Measurements from ENCODE around the gene GARIN5A.

The GARIN5A gene

DNA sequence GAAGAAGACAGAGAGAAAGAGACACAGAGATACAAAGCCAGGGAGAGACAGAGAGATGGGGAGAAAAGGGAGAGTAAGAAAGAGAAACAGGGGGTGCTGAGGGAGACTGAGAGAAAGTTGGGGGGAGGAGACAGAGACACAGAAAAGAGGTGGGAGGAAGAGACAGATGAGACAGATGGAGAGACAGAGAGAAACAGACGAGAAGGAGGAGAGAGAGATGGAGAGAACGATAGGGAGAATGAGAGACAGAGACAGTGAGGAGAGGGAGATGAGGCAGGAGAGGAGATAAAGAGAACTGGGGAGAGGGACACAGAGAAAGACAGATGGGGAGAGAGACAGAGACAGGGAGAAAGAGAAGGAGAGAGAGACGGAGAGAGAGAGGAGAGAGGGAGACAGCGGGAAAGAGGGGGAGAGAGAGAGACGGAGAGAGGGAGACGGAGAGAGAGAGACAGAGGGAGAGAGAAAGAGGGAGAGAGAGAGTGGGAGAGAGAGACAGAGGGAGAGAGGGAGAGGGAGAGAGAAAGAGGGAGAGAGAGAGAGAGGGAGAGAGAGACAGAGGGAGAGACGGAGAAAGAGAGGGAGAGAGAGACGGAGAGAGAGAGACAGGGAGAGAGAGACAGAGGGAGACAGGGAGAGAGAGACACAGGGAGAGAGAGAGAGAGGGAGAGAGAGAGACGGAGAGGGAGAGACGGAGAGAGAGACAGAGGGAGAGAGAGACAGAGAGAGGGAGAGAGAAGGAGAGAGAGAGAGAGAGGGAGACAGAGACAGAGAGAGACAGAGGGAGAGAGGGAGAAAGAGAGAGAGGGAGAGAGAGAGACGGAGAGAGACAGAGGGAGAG, 21.8 kb upstream of the GARIN5A start:
- H3K9me3 Mint-ChIP-seq, result no peaks in the 10 kb centered on the region
- no peaks in the 10 kb centered on the region for H3K4me1 Mint-ChIP-seq
- ATAC-seq (no peak), DNase-seq (ENCODE audit: low spot score in 2 of 2) (no peak)
- no peak overlapping the region for H3K4me3 Mint-ChIP-seq
- peaks cover 5% of the 10 kb centered on the region for H3K36me3 Mint-ChIP-seq
- H3K27ac Mint-ChIP-seq, result no peak overlapping the region

DNA sequence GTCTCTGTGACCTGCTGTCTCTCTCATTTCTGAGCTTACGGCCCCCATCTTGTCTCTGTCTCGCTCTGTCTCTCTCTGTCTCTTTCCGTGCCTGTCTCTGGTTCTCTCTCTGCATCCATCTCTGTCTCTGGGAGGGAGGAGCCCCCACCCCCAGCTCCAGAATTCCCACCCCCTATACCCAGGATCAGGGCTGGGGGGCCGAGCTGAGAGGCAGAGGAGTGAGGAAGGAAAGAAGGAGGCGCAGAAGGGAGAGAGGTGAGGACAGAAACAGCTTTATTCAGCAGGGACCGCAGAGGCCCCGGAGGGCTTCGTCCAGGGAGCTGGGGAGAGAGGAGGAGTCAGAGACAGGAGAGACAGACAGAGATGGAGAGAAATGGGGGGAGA, 20.4 kb upstream of the GARIN5A start:
- H3K36me3 Mint-ChIP-seq, result peaks cover 10% of the 10 kb centered on the region
- H3K4me1 Mint-ChIP-seq, result peaks cover 6% of the 10 kb centered on the region
- DNase-seq (ENCODE audit: low spot score in 2 of 2) (no peak), ATAC-seq (no peak)
- H3K4me3 Mint-ChIP-seq, result no peak overlapping the region
- no peaks in the 10 kb centered on the region for H3K9me3 Mint-ChIP-seq
- no peak overlapping the region for H3K27ac Mint-ChIP-seq

GRCh38 chr19:50496189-50497021, 19.8 kb upstream of the GARIN5A start:
- H3K36me3 Mint-ChIP-seq, result peaks cover 13% of the 10 kb centered on the region
- no peak overlapping the region for H3K27ac Mint-ChIP-seq
- no peak overlapping the region for H3K4me3 Mint-ChIP-seq
- peaks cover 12% of the 10 kb centered on the region for H3K4me1 Mint-ChIP-seq
- no peaks in the 10 kb centered on the region for H3K9me3 Mint-ChIP-seq
- ATAC-seq (peak; percentile 18), DNase-seq (ENCODE audit: low spot score in 2 of 2) (no peak)

DNA sequence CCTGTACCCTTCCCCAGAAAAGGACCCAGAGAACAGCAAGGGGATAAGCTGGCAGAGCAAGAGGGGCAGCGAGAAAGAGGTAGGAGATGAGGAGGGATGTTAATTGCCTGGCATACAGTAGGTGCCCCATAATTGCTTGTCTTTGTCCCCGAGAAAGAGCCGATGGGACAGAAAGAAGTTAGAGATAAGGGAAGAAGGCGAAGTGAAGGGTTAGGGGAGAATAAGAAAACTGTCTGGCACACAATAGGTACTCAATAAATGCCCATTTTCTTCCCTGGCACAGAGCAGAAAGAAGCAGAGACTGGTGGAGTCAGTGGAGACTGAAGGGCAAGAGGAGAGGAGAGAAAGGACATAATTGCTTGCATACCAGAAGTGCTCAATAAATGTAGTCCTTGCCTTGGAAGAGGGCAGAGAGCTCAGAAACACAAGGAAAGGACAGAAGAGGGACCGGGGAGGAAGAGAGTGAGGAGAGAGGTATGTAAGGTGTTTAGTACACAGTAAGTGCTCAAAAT, 18.4 kb upstream of the GARIN5A start:
- Mint-ChIP-seq H3K4me3 (no peak overlapping the region), H3K27ac (peak overlapping the region; percentile 90), H3K4me1 (peaks cover 21% of the 10 kb centered on the region), H3K9me3 (no peaks in the 10 kb centered on the region), H3K36me3 (peaks cover 22% of the 10 kb centered on the region)
- ATAC-seq (no peak), DNase-seq (ENCODE audit: low spot score in 2 of 2) (no peak)

GRCh38 chr19:50494186-50495019, 17.8 kb upstream of the GARIN5A start:
- peaks cover 25% of the 10 kb centered on the region for H3K4me1 Mint-ChIP-seq
- peaks cover 27% of the 10 kb centered on the region for H3K36me3 Mint-ChIP-seq
- DNase-seq (ENCODE audit: low spot score in 2 of 2), result no peak
- ATAC-seq, result no peak
- H3K27ac Mint-ChIP-seq, result peak overlapping the region; percentile 90
- no peak overlapping the region for H3K4me3 Mint-ChIP-seq
- no peaks in the 10 kb centered on the region for H3K9me3 Mint-ChIP-seq

GRCh38 chr19:50493171-50493570, 16.5 kb upstream of the GARIN5A start:
- DNase-seq (ENCODE audit: low spot score in 2 of 2) (no peak), ATAC-seq (no peak)
- Mint-ChIP-seq H3K27ac (peak overlapping the region; percentile 11), H3K9me3 (no peaks in the 10 kb centered on the region), H3K36me3 (peaks cover 36% of the 10 kb centered on the region), H3K4me1 (peaks cover 37% of the 10 kb centered on the region), H3K4me3 (no peak overlapping the region)

- Mint-ChIP-seq H3K4me1 (peaks cover 42% of the 10 kb centered on the region), H3K4me3 (peak overlapping the region; percentile 55), H3K27ac (peak overlapping the region; percentile 80), H3K9me3 (no peaks in the 10 kb centered on the region), H3K36me3 (peaks cover 36% of the 10 kb centered on the region)
- no peak for DNase-seq (ENCODE audit: low spot score in 2 of 2)
- peak; percentile 87 for ATAC-seq
These were observed 15.8 kb upstream of the GARIN5A start for GRCh38 chr19:50492303-50493052.

GRCh38 chr19:50490991-50491472, 14.4 kb upstream of the GARIN5A start:
- H3K4me1 Mint-ChIP-seq, result peaks cover 49% of the 10 kb centered on the region

DNA sequence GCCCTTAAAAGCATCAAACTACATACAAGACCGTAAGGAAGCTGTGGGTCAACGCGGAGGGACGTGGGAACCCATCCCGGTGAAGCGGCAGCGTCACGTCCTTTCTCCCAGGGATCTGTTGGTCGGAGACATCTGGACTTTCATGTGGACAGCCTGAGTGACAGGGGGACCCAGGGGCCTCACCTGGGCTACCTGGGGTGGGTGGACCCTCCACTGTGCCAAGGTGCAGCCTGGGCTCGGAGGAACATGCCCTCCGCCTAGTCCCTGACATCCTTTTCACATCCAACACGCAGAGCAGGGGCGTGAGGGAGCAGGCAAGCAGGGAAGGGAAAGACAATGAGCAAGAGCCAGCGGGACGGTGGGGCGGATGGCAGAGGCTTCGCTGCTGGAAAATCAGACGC, 13.8 kb upstream of the GARIN5A start:
- no peak overlapping the region for H3K27ac Mint-ChIP-seq
- ATAC-seq (no peak), DNase-seq (ENCODE audit: low spot score in 2 of 2) (no peak)
- H3K4me1 Mint-ChIP-seq, result peaks cover 53% of the 10 kb centered on the region
- no peaks in the 10 kb centered on the region for H3K9me3 Mint-ChIP-seq
- H3K36me3 Mint-ChIP-seq, result peaks cover 39% of the 10 kb centered on the region
- no peak overlapping the region for H3K4me3 Mint-ChIP-seq

More at GRCh38 chr19:50490991-50491472, 14.4 kb upstream of the GARIN5A start:
- Mint-ChIP-seq H3K4me3 (no peak overlapping the region), H3K27ac (peak overlapping the region; percentile 80), H3K36me3 (peaks cover 36% of the 10 kb centered on the region), H3K9me3 (no peaks in the 10 kb centered on the region)
- ATAC-seq (no peak), DNase-seq (ENCODE audit: low spot score in 2 of 2) (no peak)

DNA sequence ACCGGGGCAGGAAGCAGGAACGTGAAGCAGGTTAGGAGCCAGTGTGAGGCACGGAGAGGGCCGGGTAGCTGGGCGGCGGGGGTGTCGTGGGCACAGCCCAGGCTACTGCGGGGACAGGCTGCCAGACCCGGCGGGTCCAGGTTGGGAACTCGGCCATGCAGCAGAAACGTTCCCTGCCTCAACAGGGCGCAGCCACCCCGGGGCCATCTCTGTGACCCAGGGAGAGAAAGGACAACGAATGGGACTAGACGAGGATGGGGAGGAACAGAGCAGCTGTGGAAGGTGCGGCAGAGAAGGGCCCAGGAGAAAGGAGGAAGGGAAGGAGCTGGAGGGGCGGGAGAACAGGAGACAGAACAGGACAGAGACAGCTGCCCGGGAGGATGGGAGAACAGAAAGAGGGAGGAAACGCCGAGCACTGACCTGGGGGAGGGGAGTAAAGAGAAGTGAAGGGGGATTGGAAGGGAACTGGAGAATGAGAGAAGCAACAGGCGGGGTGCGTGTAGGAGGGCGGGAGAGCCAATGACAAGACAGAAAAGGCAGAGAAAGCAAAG, 12.9 kb upstream of the GARIN5A start:
- ATAC-seq (no peak), DNase-seq (ENCODE audit: low spot score in 2 of 2) (no peak)
- Mint-ChIP-seq H3K27ac (peak overlapping the region; percentile 57), H3K9me3 (no peaks in the 10 kb centered on the region), H3K36me3 (peaks cover 48% of the 10 kb centered on the region), H3K4me1 (peaks cover 57% of the 10 kb centered on the region), H3K4me3 (no peak overlapping the region)

GRCh38 chr19:50488389-50489194, 11.9 kb upstream of the GARIN5A start:
- H3K36me3 Mint-ChIP-seq, result peaks cover 52% of the 10 kb centered on the region
- no peak overlapping the region for H3K4me3 Mint-ChIP-seq
- H3K4me1 Mint-ChIP-seq, result peaks cover 57% of the 10 kb centered on the region
- no peaks in the 10 kb centered on the region for H3K9me3 Mint-ChIP-seq
- no peak for DNase-seq (ENCODE audit: low spot score in 2 of 2)
- peak overlapping the region; percentile 57 for H3K27ac Mint-ChIP-seq
- no peak for ATAC-seq

DNA sequence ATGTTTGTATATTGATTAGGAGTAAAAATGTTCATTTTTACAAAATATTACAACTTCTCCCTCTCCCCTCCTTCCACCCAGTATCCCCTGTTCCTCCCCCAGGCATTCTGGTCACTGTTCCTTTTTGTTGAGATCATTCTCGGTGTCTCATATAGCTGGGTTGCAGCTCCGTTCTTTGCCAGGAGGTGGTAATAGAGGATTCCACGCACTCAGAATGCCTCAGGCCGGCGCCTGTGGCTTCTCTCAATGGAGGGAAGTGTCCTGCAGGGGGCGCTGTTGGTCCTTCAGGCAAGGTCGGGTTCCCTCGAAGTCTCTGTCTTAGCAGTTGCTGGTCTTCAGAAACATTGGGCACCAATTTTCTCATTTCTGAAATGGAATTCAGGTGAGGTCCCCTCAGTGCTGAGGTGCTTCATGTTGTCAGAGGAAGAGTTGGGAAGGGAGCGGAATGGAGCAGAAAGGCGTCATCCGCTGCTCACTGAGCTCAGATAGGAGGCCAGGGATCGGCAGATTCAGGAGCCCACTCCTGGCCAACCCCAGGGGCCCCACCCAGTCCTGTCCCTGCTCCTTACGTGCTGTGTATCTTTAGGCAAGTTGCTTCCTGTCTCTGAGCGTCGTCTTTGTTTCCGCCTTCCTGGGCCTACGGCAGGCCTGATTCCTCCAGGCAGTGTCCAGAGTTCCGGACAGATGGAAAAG, 10.3 kb upstream of the GARIN5A start:
- ATAC-seq, result peak; percentile 40
- DNase-seq (ENCODE audit: low spot score in 2 of 2), result peak in 1 of 2 donors; percentile 79
- Mint-ChIP-seq H3K4me1 (peaks cover 51% of the 10 kb centered on the region), H3K36me3 (peaks cover 56% of the 10 kb centered on the region), H3K4me3 (no peak overlapping the region), H3K27ac (peak overlapping the region; percentile 57), H3K9me3 (no peaks in the 10 kb centered on the region)

Data from stimulated activated effector memory CD8-positive, alpha-beta T cell treated with anti-CD3 and anti-CD28 coated beads, Interleukin-12 subunit alpha, Interleukin-12 subunit beta, amount 100 ng/mL, for 72 hours (primary cell).